Cardiac muscle cell (in vitro differentiated cells and primary cell): ENCODE measurements around the gene ACSF2. TPM values are rescaled to one million over a fixed set of nuclear protein-coding genes. Genes with fewer than 3 reads are reported as not detected.

Experiments used
- DNase-seq, 2 donors: peaks; one replicate each; pipeline versions ENCODE4 v3.0.0 to v3.0.0-alpha.2; 2010 to 2017; ENCODE audit warnings: low read depth in 1 of 2, low spot score in 1 of 2
- H3K27ac ChIP-seq: fragments of 200-600 bp; sonication (generic); 2 replicates; pipeline ENCODE4 v1.5.1; 2016
- H3K27me3 ChIP-seq: fragments of 200-600 bp; sonication (generic); 2 replicates; pipeline ENCODE4 v1.6.0; 2016; ENCODE audit warnings: control low read depth
- H3K36me3 ChIP-seq: fragments of 200-600 bp; sonication (generic); 2 replicates; pipeline ENCODE4 v1.5.1; 2016; ENCODE audit warnings: control low read depth
- H3K4me1 ChIP-seq: fragments of 200-600 bp; sonication (generic); 2 replicates; pipeline ENCODE4 v1.8.1; 2017; ENCODE audit warnings: low read depth, mild to moderate bottlenecking, mixed run types
- H3K4me3 ChIP-seq: fragments of 200-600 bp; sonication (generic); 2 replicates; pipeline ENCODE4 v1.5.1; 2016; ENCODE audit warnings: mild to moderate bottlenecking
- H3K9me3 ChIP-seq: fragments of 200-600 bp; sonication (generic); 2 replicates; pipeline ENCODE4 v1.5.1; 2017; ENCODE audit warnings: low read depth, mild to moderate bottlenecking, control low read depth
- polyA plus RNA-seq: library from polyadenylated mRNA; unstranded; fragments of >200 nt; fragmentation: Nextera tagmentation; extraction: Ambion mirVana; gene quantifications from 2 replicates; pipeline ENCODE4 v1.2.1, GENCODE V29; 2016
- total RNA-seq: library from RNA; depleted of rRNA; stranded (reverse); fragments of >200 nt; gene quantifications from 2 replicates; pipeline ENCODE4 v1.2.3, GENCODE V29; 2016
- TF ChIP-seq, protein P1 (sequence below): IDR thresholded peaks from 2 replicates; pipeline ENCODE4 v1.5.1; 2012; ENCODE audit warnings: low read depth, mild to moderate bottlenecking, low read length

Gene ACSF2
- total and polyA plus RNA-seq, 2 experiments from 2014 or later = 73.3 to 177 TPM

DNA sequence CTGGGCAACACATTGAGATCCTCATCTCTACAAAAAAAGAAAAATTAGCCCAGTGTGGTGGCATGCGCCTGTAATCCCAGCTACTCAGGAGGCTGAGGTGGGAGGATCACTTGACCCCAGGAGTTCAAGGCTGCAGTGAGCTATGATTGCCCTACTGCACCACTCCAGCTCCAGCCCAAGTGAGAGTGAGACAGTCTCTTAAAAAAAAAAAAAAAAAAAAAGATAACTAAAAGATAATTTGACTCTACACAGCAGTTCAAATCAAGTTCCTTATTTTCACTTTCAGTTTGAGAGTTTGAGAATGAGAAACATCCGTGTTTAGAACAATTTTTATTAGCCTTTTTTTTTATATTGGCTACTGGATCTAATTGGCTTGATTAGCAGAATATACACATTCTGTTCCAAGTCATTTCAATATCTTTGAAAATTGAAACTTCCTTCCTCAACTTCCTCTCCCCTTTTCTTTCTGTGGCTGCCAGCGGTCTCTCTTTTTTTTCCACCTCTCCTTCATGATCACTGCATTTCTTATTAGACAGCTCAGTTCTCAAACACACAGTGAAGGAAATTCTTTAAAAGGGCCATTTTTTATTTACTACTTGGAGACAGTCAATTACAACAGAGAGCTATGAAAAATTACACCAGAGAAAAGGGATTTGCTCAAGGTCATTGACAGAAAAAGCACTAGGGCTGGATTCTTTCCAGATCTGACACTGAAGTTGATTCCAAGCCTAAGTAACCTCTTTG, 4.5 kb upstream of the ACSF2 start:
- Histone ChIP-seq H3K36me3 (no peaks in the 10 kb centered on the region), H3K4me3 (no peak overlapping the region), H3K4me1 (peaks cover 20% of the 10 kb centered on the region), H3K27ac (peak overlapping the region; percentile 70), H3K9me3 (no peaks in the 10 kb centered on the region), H3K27me3 (no peaks in the 10 kb centered on the region)
- TF ChIP-seq, protein P1, sequence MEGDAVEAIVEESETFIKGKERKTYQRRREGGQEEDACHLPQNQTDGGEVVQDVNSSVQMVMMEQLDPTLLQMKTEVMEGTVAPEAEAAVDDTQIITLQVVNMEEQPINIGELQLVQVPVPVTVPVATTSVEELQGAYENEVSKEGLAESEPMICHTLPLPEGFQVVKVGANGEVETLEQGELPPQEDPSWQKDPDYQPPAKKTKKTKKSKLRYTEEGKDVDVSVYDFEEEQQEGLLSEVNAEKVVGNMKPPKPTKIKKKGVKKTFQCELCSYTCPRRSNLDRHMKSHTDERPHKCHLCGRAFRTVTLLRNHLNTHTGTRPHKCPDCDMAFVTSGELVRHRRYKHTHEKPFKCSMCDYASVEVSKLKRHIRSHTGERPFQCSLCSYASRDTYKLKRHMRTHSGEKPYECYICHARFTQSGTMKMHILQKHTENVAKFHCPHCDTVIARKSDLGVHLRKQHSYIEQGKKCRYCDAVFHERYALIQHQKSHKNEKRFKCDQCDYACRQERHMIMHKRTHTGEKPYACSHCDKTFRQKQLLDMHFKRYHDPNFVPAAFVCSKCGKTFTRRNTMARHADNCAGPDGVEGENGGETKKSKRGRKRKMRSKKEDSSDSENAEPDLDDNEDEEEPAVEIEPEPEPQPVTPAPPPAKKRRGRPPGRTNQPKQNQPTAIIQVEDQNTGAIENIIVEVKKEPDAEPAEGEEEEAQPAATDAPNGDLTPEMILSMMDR = no peak
- DNase-seq = peak in 1 of 2 donors; percentile 54

DNA sequence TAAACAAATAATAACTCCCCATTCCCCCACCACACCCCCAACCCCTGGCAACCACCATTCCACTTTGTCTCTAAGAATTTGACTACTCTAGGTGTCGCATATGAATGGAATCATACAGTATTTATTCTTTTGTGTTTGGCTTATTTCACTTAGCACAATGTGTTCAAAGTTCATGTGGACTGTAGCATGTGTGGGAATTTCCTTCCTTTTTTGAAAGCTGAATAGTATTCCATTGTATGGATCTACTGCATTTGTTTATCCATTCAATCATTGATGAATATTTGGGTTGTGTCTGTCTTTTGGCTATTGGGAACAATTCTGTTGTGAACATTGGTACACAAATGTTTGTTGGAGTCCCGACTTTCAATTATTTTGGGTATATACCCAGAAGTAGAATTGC, 3.3 kb upstream of the ACSF2 start:
- H3K9me3 ChIP-seq = no peaks in the 10 kb centered on the region
- H3K27ac ChIP-seq = no peak overlapping the region
- H3K27me3 ChIP-seq = no peaks in the 10 kb centered on the region
- peaks cover 25% of the 10 kb centered on the region for H3K4me1 ChIP-seq
- no peaks in the 10 kb centered on the region for H3K36me3 ChIP-seq
- TF ChIP-seq, protein P1 = no peak
- no peak overlapping the region for H3K4me3 ChIP-seq
- DNase-seq = no peak

DNA sequence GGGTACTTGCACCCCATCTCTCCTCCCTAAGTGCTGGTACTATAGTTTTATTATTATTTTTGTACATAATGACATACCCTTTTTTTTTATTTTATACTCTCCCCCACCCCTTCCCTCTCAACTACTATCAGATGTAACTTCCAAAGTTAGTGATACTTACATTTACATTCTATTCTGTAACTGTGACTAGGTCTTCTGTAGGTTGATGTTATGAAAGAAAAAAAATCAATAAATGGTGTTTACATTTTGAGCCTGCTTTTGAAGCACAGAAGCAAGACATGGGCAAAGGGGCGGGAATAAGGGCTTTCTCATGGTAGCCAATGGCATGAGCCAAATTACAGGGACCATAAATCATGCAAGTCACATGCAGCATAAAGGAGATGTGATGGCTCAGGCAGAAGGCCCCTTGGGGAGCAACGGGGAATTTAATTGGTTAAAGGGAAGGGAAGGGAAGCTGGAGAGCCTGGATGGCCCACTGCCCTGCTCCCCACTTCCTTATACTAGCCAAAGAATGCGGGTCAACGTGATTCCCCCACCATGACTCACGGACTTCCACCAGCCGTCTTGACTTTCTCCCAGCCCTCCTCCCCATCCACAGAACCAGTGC, 2.4 kb upstream of the ACSF2 start:
- peaks cover 34% of the 10 kb centered on the region for H3K4me1 ChIP-seq
- TF ChIP-seq, protein P1 = no peak
- H3K27me3 ChIP-seq = no peaks in the 10 kb centered on the region
- peak in 1 of 2 donors; percentile 94 for DNase-seq
- H3K9me3 ChIP-seq = no peaks in the 10 kb centered on the region
- H3K4me3 ChIP-seq = no peak overlapping the region
- H3K27ac ChIP-seq = no peak overlapping the region
- H3K36me3 ChIP-seq = no peaks in the 10 kb centered on the region

DNA sequence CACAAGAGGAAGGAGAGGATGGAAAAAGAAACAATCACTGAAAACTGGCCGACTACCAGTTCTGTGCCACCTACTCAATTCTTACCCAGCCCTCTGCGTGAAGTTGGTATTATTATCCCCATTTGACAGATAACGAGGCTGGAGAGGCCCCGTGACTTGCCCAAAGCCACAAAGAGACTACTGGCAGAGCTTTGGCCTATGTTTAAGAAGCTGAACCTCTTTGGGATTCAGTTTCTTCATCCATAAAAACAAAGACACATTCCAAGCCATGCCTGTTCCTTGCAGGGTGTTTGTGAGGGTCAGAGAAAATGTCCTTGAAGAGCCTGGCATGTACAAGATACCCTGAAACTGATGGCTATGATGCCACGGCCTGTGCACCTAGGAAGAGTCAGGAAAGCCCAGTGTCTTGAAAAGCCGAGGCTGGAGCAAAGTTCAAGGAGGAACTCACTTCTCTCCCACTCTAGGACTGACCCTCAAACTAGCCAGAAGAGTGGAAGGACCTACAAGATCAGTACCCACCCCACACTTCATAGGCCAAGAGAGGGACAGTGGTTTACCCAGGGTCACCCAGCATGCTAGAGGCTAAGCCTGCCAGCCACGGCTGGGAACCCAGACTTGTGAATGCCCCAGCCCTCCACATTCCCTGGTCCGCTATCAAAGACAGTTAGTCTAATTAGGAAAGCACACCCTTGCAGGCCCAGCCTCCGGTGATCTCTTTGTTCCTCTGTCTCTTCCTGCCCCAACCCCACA, 1.6 kb upstream of the ACSF2 start:
- DNase-seq = no peak
- Histone ChIP-seq H3K9me3 (no peaks in the 10 kb centered on the region), H3K4me3 (no peak overlapping the region), H3K36me3 (no peaks in the 10 kb centered on the region), H3K27me3 (no peaks in the 10 kb centered on the region), H3K4me1 (peaks cover 36% of the 10 kb centered on the region), H3K27ac (peak overlapping the region; percentile 68)
- TF ChIP-seq, protein P1 = no peak

DNA sequence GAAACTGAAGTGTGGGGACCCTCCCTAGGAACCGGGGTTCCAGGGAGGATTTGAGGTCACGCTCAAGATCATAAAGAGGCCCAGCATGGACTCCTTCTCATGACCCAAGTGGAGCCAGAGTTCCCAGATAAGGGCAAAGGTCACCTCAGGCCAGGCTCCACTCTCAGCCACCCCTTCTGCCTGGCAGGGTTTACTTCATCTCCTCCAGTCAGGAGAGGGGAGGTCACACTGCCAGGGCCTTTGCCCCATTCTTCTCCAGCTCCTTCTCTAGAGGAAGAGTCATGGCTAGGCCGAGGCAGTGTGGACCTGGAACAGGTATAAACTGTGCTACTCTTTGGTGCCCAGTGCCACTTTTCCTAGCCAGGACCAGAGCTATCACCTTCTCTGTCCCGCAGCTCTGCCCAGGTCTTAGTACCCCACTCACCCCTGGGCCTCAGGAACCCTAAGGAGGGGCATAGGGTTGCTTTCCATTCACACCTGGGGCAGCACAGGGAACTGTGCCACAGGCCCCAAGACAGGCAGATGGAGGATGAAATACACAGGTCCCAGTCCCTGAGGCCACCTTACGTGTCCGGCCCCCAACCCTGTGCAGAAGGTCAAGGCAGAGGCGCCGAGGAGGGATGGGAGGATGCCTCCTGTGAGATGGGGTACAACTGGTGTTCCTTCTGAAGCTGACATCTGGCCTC, 879 bp upstream of the ACSF2 start:
- Histone ChIP-seq H3K27me3 (no peaks in the 10 kb centered on the region), H3K4me1 (peaks cover 36% of the 10 kb centered on the region), H3K36me3 (no peaks in the 10 kb centered on the region), H3K27ac (peak overlapping the region; percentile 68), H3K9me3 (no peaks in the 10 kb centered on the region), H3K4me3 (peak overlapping the region; percentile 56)
- TF ChIP-seq, protein P1 = no peak
- DNase-seq = no peak
